SW 1271 (cell line): ENCODE measurements around the gene RNU7-1.
A peak's percentile ranks its signal among the peaks of the same experiment; 100 is the strongest.

Experiments
- DNase-seq, 2 experiments: peaks; one replicate each; lab custom pipeline; 2025; lab: John Stamatoyannopoulos, UW

The RNU7-1 gene

GRCh38 chr12:6953442-6954315, 10.1 kb downstream of the RNU7-1 start:
- no peak for DNase-seq

DNA sequence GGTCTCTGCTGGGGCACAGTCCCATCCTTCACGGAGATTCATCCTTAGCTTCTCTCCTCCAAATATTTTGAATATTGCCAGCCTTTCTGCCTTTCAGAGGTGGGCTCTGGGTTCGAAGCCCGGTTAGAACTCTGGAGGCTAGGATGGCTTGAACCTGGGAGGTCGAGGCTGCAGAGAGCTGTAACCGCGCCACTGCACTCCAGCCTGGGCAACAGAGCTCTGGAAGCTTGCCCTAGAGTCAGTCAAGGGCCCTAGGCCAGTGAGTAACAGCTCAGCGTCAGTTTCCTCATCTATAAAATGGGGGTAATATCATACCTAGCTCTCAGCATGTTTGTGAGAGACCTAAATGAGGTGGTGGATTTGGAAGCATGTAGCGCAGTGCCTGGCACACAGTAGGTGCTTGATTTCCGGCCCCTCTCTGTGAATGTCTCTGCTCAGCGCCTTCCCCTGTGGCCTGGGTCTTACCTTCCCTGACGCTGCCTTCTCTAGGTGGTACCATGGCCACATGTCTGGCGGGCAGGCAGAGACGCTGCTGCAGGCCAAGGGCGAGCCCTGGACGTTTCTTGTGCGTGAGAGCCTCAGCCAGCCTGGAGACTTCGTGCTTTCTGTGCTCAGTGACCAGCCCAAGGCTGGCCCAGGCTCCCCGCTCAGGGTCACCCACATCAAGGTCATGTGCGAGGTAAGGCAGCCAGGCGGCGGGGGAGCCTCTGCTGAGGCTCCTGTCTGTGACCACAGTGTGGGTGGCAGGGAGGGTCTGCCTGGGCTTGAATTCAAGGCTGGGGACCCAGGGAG, 10.9 kb downstream of the RNU7-1 start:
- DNase-seq, result no peak

- DNase-seq, result no peak
Measured at GRCh38 chr12:6955108-6956020, 11.7 kb downstream of the RNU7-1 start.

DNA sequence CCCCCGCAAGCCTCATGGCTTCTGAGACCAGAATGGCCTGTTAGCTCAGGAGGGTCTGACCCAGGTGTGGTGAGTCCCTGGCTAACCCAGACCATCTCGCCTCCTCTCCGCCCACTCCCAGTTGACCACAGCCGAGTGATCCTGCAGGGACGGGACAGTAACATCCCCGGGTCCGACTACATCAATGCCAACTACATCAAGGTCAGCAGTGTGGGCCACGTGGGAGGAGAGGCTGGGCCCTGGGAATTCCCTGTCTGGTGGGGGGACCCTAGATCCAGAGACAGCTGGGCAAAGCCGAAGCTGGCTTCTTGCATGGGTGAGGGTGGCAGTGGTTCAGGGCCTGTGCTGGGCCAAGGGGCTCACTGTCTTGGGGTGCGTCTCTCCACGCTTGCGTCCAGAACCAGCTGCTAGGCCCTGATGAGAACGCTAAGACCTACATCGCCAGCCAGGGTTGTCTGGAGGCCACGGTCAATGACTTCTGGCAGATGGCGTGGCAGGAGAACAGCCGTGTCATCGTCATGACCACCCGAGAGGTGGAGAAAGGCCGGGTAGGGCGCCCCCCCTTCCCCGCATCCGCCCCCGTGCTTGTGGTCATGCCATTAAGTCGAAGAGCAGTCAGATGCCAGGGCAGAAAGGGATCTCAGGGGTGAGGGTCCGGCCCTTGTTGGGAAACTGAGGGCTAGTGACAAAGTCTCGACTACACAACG, 12.6 kb downstream of the RNU7-1 start:
- DNase-seq, result no peak

DNA sequence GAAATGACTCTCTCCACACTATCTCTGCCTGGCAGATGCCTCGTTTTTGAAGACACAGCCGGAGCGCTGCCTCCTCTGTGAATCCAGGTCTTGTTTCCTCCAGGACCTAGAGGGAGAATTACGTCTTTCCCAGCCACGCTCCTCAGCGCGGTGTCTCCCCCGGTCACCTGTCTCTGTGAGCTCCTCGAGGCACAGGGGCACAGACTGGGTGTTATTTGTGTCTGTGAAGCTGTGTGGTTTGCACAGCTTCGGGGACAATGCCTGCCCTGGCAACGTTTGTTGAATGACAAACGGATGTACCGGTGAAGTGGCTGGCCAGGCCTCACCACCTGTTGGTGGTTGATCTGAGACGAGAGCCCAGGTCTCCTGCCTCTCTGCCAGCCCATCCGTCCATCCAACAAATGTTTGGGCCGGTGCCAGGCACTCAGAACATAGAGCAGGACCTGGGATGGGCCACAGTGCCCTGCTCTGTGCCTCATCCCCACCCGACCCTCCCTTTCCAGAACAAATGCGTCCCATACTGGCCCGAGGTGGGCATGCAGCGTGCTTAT, 13.6 kb downstream of the RNU7-1 start:
- DNase-seq, result no peak

DNA sequence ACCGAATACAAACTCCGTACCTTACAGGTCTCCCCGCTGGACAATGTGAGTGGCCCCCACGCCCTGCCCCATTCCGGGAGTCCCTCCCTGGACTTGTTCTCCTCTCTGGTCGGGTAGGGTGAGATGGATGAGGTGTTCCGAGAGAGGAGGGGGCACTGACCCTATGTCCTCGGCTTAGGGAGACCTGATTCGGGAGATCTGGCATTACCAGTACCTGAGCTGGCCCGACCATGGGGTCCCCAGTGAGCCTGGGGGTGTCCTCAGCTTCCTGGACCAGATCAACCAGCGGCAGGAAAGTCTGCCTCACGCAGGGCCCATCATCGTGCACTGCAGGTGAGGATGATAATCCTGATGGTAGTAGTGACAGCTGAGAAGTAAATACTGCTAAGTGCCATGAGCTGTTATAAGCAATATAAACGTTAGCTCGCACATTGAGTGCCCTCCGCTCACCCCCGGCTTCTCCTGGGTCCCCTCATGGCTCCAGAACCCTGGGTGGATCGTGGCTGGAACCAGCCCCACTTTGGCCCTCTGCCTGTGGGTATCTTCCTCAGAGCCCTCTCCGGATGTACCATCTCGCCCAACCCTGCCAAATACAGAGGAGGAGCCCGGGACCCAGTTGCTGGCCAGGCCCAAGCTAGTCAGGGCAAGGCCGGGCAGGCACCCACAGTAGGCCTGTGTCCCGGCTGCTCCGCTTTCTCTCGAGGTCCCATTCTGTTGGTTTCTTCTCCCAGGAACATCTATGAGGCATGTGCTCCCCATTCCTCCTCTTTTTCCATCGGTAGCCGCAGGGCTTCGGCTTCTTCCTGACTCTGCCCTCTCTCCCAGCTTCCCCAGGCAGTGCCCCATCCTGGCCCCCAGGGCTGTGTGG, 14.4 kb downstream of the RNU7-1 start:
- no peak for DNase-seq

DNA sequence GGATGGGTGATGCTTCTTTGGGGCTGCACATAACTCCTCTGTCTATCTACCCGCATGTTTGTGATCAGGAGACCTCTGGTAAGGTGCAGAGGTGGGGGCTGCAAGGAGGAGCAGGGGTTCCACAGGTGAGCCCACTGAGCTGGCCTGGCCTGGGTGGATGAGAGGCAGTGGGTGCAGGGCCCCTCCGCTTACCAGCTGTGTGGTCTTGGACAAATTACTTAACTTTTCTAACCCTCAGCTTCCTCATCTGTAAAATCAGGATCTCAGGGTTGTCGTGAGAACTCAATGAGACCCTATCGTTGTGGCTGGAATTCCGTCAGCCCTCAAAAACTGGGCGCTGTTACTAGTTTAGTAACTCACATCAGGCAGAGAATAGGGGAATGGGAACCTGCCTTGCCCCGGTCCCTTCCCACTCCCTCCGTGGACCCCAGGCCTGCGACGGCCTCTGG, 15.0 kb downstream of the RNU7-1 start:
- DNase-seq, result no peak

DNA sequence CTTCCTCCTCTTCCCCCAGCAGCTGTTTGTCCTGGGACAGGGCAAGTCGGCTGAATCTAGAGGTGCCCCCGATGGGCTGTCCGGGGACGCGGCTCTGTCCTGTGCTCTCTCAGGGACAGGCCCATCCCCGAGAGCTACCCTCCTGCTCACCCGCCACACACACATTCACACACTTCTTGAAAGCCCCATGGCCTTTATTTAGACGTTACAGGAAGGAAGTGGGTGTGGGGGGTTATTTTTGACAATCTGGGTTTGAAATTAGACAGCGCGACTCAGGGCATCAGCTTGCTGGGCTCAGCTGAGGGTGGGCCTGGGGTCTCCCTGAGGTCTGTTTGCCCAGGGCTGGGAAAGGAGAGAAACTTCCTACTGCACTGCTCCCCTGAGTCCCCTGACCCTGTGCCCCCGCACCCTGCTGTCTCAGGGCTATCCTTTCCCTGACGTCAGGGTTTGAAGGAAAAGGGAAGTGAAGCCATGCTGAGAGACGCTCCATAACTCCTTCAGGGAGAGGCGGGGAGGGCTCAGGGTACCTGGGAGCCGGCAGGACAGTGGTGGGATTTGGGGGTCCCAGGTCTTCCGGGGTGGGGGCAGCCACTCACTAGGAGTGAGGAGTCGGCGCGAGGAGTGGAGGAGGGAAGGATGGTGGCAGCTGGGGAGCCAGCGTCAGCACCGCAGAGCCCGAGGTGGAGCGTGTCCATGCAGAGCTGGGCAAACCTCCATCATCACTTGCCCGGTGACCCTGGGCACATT, 15.6 kb downstream of the RNU7-1 start:
- no peak for DNase-seq

DNA sequence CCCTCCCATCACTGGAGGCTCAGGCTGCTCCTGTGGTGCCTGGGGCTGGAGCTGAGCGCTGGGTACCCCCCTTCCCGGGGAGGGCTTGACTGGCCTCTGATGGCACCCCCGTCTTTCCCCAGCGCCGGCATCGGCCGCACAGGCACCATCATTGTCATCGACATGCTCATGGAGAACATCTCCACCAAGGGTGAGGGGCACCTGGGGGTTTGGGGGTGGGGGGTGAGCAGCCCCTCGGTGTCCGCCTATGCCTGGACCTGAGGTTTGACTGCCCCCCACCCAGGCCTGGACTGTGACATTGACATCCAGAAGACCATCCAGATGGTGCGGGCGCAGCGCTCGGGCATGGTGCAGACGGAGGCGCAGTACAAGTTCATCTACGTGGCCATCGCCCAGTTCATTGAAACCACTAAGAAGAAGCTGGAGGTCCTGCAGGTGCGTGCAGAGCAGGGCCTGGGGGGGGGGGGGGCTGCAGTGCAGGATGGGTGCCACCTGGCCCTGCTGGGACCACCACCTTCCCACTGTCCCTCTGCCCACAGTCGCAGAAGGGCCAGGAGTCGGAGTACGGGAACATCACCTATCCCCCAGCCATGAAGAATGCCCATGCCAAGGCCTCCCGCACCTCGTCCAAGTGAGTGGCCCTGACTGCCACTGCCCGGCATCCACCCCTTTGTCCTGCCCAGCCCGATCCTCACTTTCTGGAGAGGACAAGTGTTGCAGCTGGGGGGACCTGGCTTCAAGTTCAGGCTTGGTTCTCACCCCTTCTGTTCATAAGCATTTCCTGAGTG, 16.4 kb downstream of the RNU7-1 start:
- no peak for DNase-seq

GRCh38 chr12:6960593-6961277, 17.1 kb downstream of the RNU7-1 start:
- DNase-seq, result peak in 1 of 2 experiments; percentile 36

- no peak for DNase-seq
Measured at GRCh38 chr12:6961278-6961694, 17.7 kb downstream of the RNU7-1 start.

DNA sequence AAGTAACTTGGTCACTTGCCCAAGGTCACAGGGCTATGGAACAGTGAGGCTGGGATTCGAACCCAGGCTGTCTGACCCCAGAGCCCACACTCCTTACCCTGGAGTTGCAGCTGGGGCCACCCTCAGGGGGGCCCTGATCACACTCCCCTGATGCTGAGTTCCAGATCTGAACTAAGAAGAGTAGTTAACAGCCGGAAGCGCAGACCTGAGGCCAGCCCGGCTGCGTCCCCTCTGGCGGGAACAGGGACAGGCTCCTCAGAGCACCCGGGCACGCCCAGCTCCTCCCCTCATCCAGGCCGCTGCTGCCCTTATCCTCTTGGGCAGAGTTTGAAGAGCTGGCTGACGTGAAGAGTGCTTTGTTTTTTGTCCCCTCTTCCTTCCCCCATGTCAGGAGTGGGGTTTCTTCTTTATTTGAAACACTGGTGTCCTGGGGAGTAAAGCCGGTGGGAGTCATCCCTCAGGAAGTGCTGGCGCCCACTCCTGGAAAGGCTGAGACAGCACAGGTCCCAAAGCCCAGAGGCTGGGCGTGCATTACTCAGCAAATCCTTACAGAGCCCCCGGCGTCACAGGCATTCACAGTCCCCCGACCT, 18.2 kb downstream of the RNU7-1 start:
- DNase-seq, result peak in 1 of 2 experiments; percentile 32

DNA sequence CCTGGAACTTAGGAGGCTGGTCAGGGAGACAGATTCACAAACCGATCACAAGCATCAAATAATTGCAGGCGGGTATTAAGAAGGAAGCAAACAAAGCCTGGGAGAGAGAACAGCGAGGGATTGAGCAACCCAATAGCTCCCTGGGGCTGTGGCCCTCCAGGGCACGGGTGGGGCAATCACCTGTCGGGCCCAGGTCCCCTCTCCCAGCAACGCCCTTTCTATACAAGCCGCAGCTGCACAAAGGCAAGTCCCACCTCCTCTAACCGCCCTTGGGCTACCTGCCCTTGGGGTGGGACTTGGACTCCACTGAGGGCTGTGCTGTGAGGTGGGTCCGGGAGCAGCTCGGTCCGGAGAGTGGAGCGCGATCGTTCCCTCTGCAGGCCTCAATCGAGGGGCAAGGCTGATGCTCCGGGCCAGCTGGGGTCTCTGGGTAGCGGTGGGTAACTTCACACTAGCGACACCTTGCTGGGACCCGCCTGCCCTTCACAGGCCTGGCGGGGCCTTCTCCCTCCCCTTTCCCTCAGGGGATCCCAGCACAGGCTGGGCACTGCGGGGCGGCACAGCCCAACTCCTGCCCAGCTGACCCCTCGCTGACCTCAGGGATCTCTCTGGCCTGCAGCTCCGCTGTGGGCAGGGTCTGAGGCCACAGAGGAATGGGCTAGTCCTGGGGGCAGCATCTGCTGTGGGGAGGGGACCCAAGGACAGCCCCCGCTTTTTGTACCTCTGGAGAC, 18.8 kb downstream of the RNU7-1 start:
- no peak for DNase-seq

DNA sequence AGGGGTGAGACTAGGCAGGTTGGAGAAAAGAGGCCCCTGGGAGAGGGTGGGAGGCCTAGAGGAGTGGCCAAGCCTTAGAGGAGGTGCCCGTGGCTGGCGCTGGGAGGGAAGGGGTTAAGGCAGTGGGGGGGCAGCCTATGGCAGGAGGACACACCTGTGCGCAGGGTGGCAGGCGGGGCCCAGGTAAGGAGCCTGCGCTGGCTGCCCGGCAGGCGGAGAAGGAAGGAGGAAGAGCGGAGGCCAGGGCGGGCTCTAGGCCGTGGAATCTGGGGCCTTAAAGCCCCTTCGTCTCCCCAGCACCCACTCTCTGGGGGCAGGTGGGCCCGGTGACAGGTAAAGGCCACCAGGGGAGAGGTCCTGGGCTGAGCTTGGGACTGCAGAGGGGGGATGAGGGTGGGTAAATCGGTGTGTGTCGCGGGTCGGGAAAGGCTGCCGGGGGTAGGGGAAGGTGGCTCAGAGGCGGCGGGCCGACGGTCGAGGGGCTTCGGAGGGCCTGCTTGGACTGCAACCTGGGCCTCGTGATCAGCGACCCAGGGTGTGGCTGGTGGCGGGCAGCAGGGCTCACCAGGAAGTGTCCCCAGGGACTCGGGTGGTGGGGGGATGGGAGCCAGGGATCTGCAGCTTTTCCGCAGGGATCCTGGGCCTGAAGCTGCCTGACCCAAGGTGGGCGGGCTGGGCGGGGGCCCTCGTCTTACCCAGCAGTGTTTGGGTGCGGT, 19.6 kb downstream of the RNU7-1 start:
- no peak for DNase-seq

- no peak for DNase-seq
Measured at GRCh38 chr12:6963791-6964413, 20.3 kb downstream of the RNU7-1 start.

GRCh38 chr12:6964605-6965025, 21.0 kb downstream of the RNU7-1 start:
- DNase-seq, result no peak
